ENCODE results near the gene NARS2.

DNA sequence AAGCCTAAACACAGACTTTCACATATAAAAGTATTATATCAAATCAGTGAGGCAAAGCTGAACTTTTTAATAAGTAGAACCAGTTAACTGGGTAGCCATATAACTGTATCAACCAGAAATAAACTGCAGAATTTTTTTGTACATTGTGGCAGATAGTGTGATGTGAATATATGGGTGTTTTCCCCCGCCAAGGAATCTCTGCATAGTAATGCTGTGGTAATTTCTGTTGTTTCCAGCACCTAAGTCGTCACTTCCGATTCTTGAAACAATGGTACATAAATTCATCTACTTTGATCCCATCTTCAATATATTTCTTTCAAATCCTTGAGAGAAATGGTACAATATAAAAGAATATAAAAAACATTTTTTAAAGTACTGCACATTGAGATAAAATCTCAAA lies 39.6 kb downstream of the NARS2 start:
- TF ChIP-seq, protein P1, sequence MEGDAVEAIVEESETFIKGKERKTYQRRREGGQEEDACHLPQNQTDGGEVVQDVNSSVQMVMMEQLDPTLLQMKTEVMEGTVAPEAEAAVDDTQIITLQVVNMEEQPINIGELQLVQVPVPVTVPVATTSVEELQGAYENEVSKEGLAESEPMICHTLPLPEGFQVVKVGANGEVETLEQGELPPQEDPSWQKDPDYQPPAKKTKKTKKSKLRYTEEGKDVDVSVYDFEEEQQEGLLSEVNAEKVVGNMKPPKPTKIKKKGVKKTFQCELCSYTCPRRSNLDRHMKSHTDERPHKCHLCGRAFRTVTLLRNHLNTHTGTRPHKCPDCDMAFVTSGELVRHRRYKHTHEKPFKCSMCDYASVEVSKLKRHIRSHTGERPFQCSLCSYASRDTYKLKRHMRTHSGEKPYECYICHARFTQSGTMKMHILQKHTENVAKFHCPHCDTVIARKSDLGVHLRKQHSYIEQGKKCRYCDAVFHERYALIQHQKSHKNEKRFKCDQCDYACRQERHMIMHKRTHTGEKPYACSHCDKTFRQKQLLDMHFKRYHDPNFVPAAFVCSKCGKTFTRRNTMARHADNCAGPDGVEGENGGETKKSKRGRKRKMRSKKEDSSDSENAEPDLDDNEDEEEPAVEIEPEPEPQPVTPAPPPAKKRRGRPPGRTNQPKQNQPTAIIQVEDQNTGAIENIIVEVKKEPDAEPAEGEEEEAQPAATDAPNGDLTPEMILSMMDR (conservative IDR thresholded peaks at IDR 0.05 in 1 of 2, IDR thresholded peaks at IDR 0.05 in 1 of 2; ENCODE audit: low read depth in 1 of 2, low read length in 2 of 2) = no peak
- TF ChIP-seq EZH2 (IDR thresholded peaks at IDR 0.05; ENCODE audit: low read length, missing control alignments) = no peak

All from fibroblast of lung (primary cell).